Measurements from ENCODE around the gene RHCE.
"Not testable (repeated sequence)": the region's sequence is repeated elsewhere in the genome, so short reads cannot be mapped to it uniquely, and the experiment has no call there.

- TF ChIP-seq, protein P1, sequence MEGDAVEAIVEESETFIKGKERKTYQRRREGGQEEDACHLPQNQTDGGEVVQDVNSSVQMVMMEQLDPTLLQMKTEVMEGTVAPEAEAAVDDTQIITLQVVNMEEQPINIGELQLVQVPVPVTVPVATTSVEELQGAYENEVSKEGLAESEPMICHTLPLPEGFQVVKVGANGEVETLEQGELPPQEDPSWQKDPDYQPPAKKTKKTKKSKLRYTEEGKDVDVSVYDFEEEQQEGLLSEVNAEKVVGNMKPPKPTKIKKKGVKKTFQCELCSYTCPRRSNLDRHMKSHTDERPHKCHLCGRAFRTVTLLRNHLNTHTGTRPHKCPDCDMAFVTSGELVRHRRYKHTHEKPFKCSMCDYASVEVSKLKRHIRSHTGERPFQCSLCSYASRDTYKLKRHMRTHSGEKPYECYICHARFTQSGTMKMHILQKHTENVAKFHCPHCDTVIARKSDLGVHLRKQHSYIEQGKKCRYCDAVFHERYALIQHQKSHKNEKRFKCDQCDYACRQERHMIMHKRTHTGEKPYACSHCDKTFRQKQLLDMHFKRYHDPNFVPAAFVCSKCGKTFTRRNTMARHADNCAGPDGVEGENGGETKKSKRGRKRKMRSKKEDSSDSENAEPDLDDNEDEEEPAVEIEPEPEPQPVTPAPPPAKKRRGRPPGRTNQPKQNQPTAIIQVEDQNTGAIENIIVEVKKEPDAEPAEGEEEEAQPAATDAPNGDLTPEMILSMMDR (IDR thresholded peaks at IDR 0.05): not testable (repeated sequence)
- TF ChIP-seq ZFX (IDR thresholded peaks at IDR 0.05; ENCODE audit: borderline replicate concordance): not testable (repeated sequence)
Observed at GRCh38 chr1:25409641-25410427, 10.8 kb downstream of the RHCE start.

All from 22Rv1 (cell line).